ENCODE results near the gene ADH1B. TPM values are rescaled to one million over a fixed set of nuclear protein-coding genes. Genes with fewer than 3 reads are reported as not detected.
"Not testable (repeated sequence)": the region's sequence is repeated elsewhere in the genome, so short reads cannot be mapped to it uniquely, and the experiment has no call there.

ADH1B gene
- total RNA-seq = not detected

DNA sequence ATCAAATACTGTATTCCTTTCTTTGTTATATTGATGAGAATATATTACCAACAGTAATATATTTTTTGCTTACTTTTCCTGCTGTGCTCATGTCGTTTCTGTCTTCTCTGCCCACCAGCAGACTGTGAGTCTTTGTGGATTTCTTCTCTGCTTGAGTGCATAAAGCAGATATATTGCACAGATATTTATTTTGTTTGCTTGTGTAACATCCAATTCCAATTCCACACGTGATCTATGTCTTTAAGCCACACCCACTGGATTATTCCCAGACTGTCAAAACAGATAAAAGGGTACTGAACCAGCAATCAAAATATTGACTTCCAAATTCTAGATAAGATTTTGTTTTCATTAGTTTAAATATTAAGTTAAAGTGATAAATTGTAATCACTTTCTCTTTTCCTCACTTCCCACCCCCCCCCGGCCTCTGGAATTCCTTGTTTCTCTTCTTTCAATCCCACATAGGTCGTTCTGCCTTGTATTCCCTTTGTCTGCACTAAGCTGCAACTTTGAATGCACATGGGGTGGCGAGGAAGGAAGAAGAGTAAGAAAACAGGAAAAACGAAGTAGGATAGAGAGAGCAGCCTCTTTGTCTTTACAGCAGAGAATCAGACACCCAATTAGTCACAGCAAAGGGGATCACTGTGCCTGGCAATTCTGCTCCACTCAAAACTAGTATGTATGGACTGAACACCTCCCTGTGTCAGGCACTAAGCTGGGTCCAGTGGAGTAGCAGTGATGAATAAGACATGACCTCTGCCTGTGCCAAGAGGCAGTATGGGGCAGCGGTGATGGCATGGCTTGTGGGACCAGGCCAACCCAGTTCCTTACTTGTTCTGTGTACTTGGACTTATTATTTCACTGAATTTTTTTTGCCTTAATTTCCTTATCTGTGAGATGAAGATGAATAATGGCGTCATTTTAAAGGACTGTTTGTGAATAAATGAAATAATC lies at the start of gene ADH1B:
Gene ADH1B, minus strand, starts transcription at position 161 of the 951 bp plus-strand sequence. Its CDS starts 70 bp downstream, at position 91.
- H3K9me3 Mint-ChIP-seq = no peaks in the 10 kb centered on the region
- H3K27ac Mint-ChIP-seq = no peak within 1 kb of the TSS
- no peaks in the 10 kb centered on the region for H3K36me3 Mint-ChIP-seq
- ATAC-seq (no peak), DNase-seq (ENCODE audit: low spot score in 2 of 2) (no peak)

GRCh38 chr4:99367817-99368216 lies 46.6 kb upstream of the ADH1B start:
- DNase-seq (ENCODE audit: low spot score in 2 of 2); H3K36me3 Mint-ChIP-seq; H3K9me3 Mint-ChIP-seq; ATAC-seq; H3K27ac Mint-ChIP-seq: not testable (repeated sequence)

DNA sequence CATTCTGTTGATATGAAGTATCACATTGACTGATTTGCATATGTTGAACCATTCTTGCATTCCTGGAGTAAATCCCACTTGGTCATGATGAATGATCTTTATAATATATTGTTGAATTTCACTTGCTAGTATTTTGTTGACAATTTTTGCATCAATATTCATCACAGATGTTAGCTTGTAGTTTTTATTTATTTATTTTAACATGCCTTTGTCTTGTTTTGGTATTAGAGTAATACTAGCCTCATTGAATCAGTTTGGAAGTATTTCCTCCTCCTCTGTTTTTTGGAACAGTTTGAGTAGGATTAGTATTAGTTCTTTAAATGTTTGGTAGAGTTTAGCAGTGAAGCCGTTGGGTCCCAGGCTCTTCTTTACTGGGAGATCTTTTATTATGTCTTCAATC lies 45.3 kb upstream of the ADH1B start:
- no peak for ATAC-seq
- Mint-ChIP-seq H3K36me3 (peaks cover 0 to 4% of the 10 kb centered on the region in 2 donors), H3K9me3 (no peaks in the 10 kb centered on the region), H3K27ac (no peak overlapping the region)
- DNase-seq (ENCODE audit: low spot score in 2 of 2) = no peak

- no peaks in the 10 kb centered on the region for H3K36me3 Mint-ChIP-seq
- ATAC-seq = no peak
- no peak for DNase-seq (ENCODE audit: low spot score in 2 of 2)
- H3K27ac Mint-ChIP-seq = no peak overlapping the region
- no peaks in the 10 kb centered on the region for H3K9me3 Mint-ChIP-seq
These were observed 41.6 kb upstream of the ADH1B start for GRCh38 chr4:99362768-99363167.

GRCh38 chr4:99361899-99362275 lies 40.7 kb upstream of the ADH1B start:
- ATAC-seq (no peak), DNase-seq (ENCODE audit: low spot score in 2 of 2) (no peak)
- H3K36me3 Mint-ChIP-seq = no peaks in the 10 kb centered on the region
- H3K27ac Mint-ChIP-seq = no peak overlapping the region
- H3K9me3 Mint-ChIP-seq = no peaks in the 10 kb centered on the region

DNA sequence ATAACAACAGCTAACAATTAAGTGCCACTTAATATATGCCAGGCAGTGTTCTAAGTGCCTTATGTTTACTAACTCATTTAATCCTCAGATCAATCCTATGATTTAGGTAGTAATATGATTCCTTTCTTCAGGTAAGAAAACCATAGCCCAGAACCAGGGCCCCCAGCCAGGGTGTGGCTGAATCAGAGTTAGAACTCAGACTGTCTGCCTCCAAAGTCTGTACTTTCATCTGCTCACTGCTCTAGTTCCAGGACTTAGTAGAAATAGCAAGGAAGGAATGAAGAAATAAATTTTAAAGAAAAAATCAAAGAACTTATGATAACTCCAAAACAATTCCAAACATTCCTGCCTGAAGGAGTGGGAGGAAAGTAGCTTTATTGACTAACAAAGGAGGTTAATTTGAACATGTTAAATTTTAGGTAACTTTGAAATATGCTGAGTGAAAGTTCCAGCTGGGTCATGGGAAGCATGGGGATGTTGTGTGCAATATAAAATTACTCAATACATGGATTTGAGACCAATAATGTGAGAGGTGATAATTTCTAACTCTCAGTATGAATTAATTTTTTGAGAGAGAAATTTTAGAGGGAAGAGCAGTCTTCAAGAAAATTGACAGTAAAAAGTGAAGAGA lies 40.2 kb upstream of the ADH1B start:
- DNase-seq (ENCODE audit: low spot score in 2 of 2) = no peak
- H3K36me3 Mint-ChIP-seq = peaks cover 0 to under 1% of the 10 kb centered on the region in 2 donors
- no peak for ATAC-seq
- no peak overlapping the region for H3K27ac Mint-ChIP-seq
- H3K9me3 Mint-ChIP-seq = peaks cover 1 to 3% of the 10 kb centered on the region in 2 donors

DNA sequence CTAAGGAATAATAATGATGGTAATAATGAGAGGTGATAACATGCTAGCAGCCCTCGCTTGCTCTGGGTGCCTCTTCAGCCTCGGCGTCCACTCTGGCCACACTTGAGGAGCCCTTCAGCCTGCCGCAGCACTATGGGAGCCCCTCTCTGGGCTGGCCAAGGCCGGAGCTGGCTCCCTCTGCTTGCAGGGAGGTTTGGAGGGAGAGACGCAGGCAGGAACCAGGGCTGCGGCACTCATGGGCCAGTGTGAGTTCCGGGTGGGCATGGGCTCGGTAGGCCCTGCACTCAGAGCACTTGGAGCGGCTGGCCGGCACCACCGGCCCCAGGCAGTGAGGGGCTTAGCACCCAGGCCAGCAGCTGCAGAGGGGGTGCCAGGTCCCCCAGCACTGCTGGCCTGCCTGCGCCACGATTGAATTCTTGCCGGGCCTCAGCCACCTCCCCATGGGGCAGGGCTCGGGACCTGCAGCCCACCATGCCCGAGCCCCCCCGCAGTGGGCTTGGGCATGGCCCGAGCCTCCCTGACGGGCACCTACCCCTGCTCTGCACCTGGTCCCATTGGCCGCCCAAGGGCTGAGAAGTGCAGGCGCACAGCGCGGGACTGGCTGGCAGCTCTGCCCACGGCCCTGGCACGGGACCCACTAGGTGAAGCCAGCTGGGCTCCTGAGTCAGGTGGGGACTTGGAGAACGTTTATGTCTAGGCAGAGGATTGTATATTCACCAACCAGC lies 38.4 kb upstream of the ADH1B start:
- H3K36me3 Mint-ChIP-seq = peaks cover 0 to 9% of the 10 kb centered on the region in 2 donors
- no peak overlapping the region for H3K27ac Mint-ChIP-seq
- ATAC-seq (no peak), DNase-seq (ENCODE audit: low spot score in 2 of 2) (no peak)
- peaks cover 10 to 14% of the 10 kb centered on the region in 2 donors for H3K9me3 Mint-ChIP-seq

- no peak overlapping the region for H3K27ac Mint-ChIP-seq
- H3K9me3 Mint-ChIP-seq = peaks cover 16 to 18% of the 10 kb centered on the region in 2 donors
- H3K36me3 Mint-ChIP-seq = peaks cover 5 to 9% of the 10 kb centered on the region in 2 donors
- ATAC-seq (no peak), DNase-seq (ENCODE audit: low spot score in 2 of 2) (no peak)
These were observed 36.7 kb upstream of the ADH1B start for GRCh38 chr4:99357948-99358347.

DNA sequence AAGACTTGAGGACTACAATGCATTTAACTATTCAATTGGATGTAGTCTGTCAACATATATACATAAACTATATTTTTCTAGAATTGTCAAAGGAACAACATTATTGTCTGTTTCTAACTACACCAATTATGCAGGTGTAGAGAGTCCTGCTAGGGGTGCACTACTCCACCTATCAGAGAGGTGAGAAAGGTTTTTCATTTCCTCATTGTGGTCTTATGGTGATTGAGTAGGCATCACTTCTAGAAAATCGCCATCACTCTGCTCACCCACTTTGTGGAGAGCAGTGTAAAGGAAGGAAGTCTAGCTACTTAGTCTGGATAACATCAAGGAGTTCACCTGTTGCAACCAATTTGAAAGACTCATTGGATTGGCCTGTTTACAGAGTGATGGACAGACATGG lies 35.8 kb upstream of the ADH1B start:
- DNase-seq (ENCODE audit: low spot score in 2 of 2) (no peak), ATAC-seq (peak in 1 of 2 donors; percentile 40)
- Mint-ChIP-seq H3K36me3 (peaks cover 5 to 9% of the 10 kb centered on the region in 2 donors), H3K9me3 (peaks cover 16 to 18% of the 10 kb centered on the region in 2 donors), H3K27ac (no peak overlapping the region)

- not testable (repeated sequence) for ATAC-seq
- peak in 1 of 2 donors; percentile 3 for DNase-seq (ENCODE audit: low spot score in 2 of 2)
These were observed 34.9 kb upstream of the ADH1B start for GRCh38 chr4:99356149-99356548.

GRCh38 chr4:99352602-99353537 lies 31.7 kb upstream of the ADH1B start, which contains the start of gene ADH1C:
Gene ADH1C (minus strand): TSS chr4:99352746. CDS start chr4:99352675, 71 bp downstream.
- ATAC-seq (no peak), DNase-seq (ENCODE audit: low spot score in 2 of 2) (no peak)
- H3K27ac Mint-ChIP-seq = no peak within 1 kb of the TSS
- peaks cover 16 to 18% of the 10 kb centered on the region in 2 donors for H3K9me3 Mint-ChIP-seq
- peaks cover 5 to 9% of the 10 kb centered on the region in 2 donors for H3K36me3 Mint-ChIP-seq

More at GRCh38 chr4:99356149-99356548, 34.9 kb upstream of the ADH1B start:
- H3K36me3 Mint-ChIP-seq, H3K27ac Mint-ChIP-seq: not testable (repeated sequence)
- peaks cover 16 to 18% of the 10 kb centered on the region in 2 donors for H3K9me3 Mint-ChIP-seq

DNA sequence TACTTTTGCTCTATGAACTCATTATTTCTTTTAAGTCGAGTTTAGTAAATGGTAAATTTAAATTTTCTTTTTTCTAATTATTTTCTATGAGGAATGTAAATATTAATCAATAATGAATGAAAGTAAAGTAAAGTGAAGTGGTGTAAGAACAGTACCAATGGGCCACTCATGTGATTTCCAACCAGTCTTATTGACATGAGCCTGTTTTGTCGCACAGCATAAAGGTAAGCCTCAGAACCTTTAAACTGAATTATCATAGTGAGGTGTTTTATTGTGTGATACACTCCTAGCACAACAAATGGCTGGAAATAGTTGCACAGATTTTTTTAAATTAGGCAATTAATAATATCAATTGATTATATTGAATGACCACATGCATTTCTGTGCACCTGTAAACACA lies 30.3 kb upstream of the ADH1B start:
- Mint-ChIP-seq H3K27ac (no peak overlapping the region), H3K9me3 (peaks cover 14 to 18% of the 10 kb centered on the region in 2 donors), H3K36me3 (peaks cover 5 to 9% of the 10 kb centered on the region in 2 donors)
- ATAC-seq (no peak), DNase-seq (ENCODE audit: low spot score in 2 of 2) (no peak)

DNA sequence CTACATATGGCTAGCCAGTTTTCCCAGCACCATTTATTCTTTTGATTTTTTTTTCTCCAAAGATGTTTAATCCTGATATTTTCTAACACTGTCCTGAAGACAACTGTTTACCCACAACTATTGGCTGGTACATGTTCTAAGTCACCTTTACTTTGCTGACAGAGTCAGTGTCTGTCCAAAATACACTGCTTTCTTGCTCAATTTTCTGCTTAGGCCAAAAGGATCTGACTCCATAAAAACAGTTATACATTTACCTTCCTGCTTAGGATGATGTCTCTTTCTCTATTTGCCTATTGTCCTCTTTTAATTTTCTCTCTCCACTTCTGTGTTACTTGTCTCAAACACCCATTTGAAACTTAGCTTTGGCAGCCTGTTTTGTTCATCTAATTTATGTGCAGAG lies 28.1 kb upstream of the ADH1B start:
- DNase-seq (ENCODE audit: low spot score in 2 of 2) (no peak), ATAC-seq (no peak)
- H3K36me3 Mint-ChIP-seq = peaks cover 0 to 5% of the 10 kb centered on the region in 2 donors
- peaks cover 4 to 5% of the 10 kb centered on the region in 2 donors for H3K9me3 Mint-ChIP-seq
- peak overlapping the region in 1 of 2 donors; percentile 57 for H3K27ac Mint-ChIP-seq

GRCh38 chr4:99342624-99343023 lies 21.4 kb upstream of the ADH1B start:
- H3K27ac Mint-ChIP-seq; ATAC-seq; H3K9me3 Mint-ChIP-seq; H3K36me3 Mint-ChIP-seq; DNase-seq (ENCODE audit: low spot score in 2 of 2): not testable (repeated sequence)

GRCh38 chr4:99341426-99341825 lies 20.2 kb upstream of the ADH1B start:
- DNase-seq (ENCODE audit: low spot score in 2 of 2) = no peak
- Mint-ChIP-seq H3K9me3 (no peaks in the 10 kb centered on the region), H3K27ac (no peak overlapping the region), H3K36me3 (no peaks in the 10 kb centered on the region)
- no peak for ATAC-seq

GRCh38 chr4:99339172-99339571 lies 18.0 kb upstream of the ADH1B start:
- DNase-seq (ENCODE audit: low spot score in 2 of 2) (no peak), ATAC-seq (no peak)
- Mint-ChIP-seq H3K36me3 (no peaks in the 10 kb centered on the region), H3K9me3 (no peaks in the 10 kb centered on the region), H3K27ac (no peak overlapping the region)
